Thoracic aorta (tissue), 2 donors: ENCODE measurements around the gene CNTNAP3. TPM values are rescaled to one million over a fixed set of nuclear protein-coding genes. Genes with fewer than 3 reads are reported as not detected.

ENCODE experiments used
- total RNA-seq, 2 donors: library from RNA; depleted of rRNA; stranded (reverse); fragments of >200 nt; gene quantifications; one replicate each; pipeline versions ENCODE4 v1.1.0 to v1.2.3, GENCODE V29; 2016

Gene CNTNAP3
- total RNA-seq, 2 donors from 2014 or later = 12.9 to 31.8 TPM

Other genes starting within 250 kb of the CNTNAP3 start
- not detected for gene SPATA31A1, start 67.5 kb upstream of the CNTNAP3 start, total RNA-seq